SK-N-SH (cell line): ENCODE measurements around the gene SND1. TPM values are rescaled to one million over a fixed set of nuclear protein-coding genes. Genes with fewer than 3 reads are reported as not detected.

Experiments used
- CTCF ChIA-PET: fragments of 300-600, 350-600 bp; formaldehyde crosslinking; extraction: SDS; loops from one replicate; lab custom pipeline; 2021; lab: Yijun Ruan, JAX
- POLR2A ChIA-PET: fragments of 350-600 bp; sonication (Branson Sonifier 250); formaldehyde crosslinking; extraction: SDS; loops from one replicate; lab custom pipeline; 2020; ENCODE audit warnings: antibody characterized with exemption, inconsistent platforms; lab: Yijun Ruan, JAX
- DNase-seq: peaks from one replicate; pipeline ENCODE4 v3.0.0; 2012
- H2AFZ ChIP-seq: fragments of 200-600 bp; sonication (generic); 2 replicates; pipeline ENCODE4 v1.8.1; 2016; ENCODE audit warnings: antibody characterized with exemption, mild to moderate bottlenecking, low read depth
- H3F3A ChIP-seq: fragments of 200-600 bp; sonication (generic); replicated peaks from 2 replicates; pipeline ENCODE3; 2016; ENCODE audit warnings: antibody characterized with exemption, mild to moderate bottlenecking; ENCODE audit not compliant: insufficient read depth
- H3K27ac ChIP-seq, 2 experiments: fragments of 200-500 bp in 1 of 2; fragments of 200-600 bp in 1 of 2; sonication (Bioruptor generic) in 1 of 2; sonication (generic), shearing (Covaris generic) in 1 of 2; 2 replicates each; pipeline versions ENCODE4 v1.5.1 to v1.6.1; 2014 to 2016; ENCODE audit warnings: low read depth in 2 of 2, inconsistent platforms in 1 of 2, low read length in 1 of 2, mild to moderate bottlenecking in 1 of 2, mixed read lengths in 1 of 2
- H3K27me3 ChIP-seq: fragments of 200-600 bp; sonication (generic), shearing (Covaris generic); 2 replicates; pipeline ENCODE4 v1.6.1; 2016; ENCODE audit warnings: mixed run types; ENCODE audit not compliant: insufficient read depth
- H3K36me3 ChIP-seq, 2 experiments: fragments of 200-500 bp in 1 of 2; fragments of 200-600 bp in 1 of 2; sonication (Bioruptor generic) in 1 of 2; sonication (generic) in 1 of 2; replicated peaks in 1 of 2; 2 replicates each; pipeline versions ENCODE3 to v1.5.1; 2014 to 2016; ENCODE audit warnings: low read length in 1 of 2, mild to moderate bottlenecking in 1 of 2; ENCODE audit not compliant: insufficient read depth in 2 of 2, control insufficient read depth in 1 of 2
- H3K4me1 ChIP-seq, 2 experiments: fragments of 200-500 bp in 1 of 2; fragments of 200-600 bp in 1 of 2; sonication (Bioruptor generic) in 1 of 2; sonication (generic), shearing (Covaris generic) in 1 of 2; 2 replicates each; pipeline versions ENCODE4 v1.5.1 to v1.6.1; 2014 to 2016; ENCODE audit warnings: low read depth in 1 of 2, low read length in 1 of 2, mixed run types in 1 of 2; ENCODE audit not compliant: insufficient read depth in 2 of 2, control insufficient read depth in 1 of 2
- H3K4me2 ChIP-seq: fragments of 200-600 bp; sonication (generic), shearing (Covaris generic); 2 replicates; pipeline ENCODE4 v1.6.1; 2017; ENCODE audit warnings: mixed run types
- H3K4me3 ChIP-seq, 2 experiments: fragments of 200-500 bp in 1 of 2; fragments of 200-600 bp in 1 of 2; sonication (Bioruptor generic) in 1 of 2; sonication (generic), shearing (Covaris generic) in 1 of 2; 2 replicates each; pipeline versions ENCODE4 v1.5.1 to v1.8.1; 2014 to 2016; ENCODE audit warnings: low read depth in 2 of 2, inconsistent platforms in 1 of 2, low read length in 1 of 2, mild to moderate bottlenecking in 1 of 2, mixed read lengths in 1 of 2, moderate library complexity in 1 of 2
- H3K79me2 ChIP-seq: fragments of 200-600 bp; sonication (generic); 2 replicates; pipeline ENCODE4 v1.8.1; 2017; ENCODE audit warnings: mild to moderate bottlenecking; ENCODE audit not compliant: insufficient read depth
- H3K9ac ChIP-seq: fragments of 200-600 bp; sonication (generic); 2 replicates; pipeline ENCODE4 v1.6.1; 2017; ENCODE audit warnings: mixed run types
- H3K9me2 ChIP-seq: fragments of 200-600 bp; sonication (generic); 2 replicates; pipeline ENCODE4 v1.6.1; 2017; ENCODE audit warnings: mixed run types
- H3K9me3 ChIP-seq: fragments of 200-600 bp; sonication (generic); 2 replicates; pipeline ENCODE4 v1.6.1; 2017; ENCODE audit warnings: mixed run types, mild to moderate bottlenecking, moderate library complexity
- H4K20me1 ChIP-seq: fragments of 200-600 bp; sonication (generic); 2 replicates; pipeline ENCODE4 v1.6.1; 2017; ENCODE audit warnings: mild to moderate bottlenecking, mixed run types; ENCODE audit not compliant: insufficient read depth
- CHD2 ChIP-seq: fragments of 150-350 bp; IDR thresholded peaks from 2 replicates; pipeline ENCODE4 v1.6.1; 2018; ENCODE audit warnings: low read length; ENCODE audit not compliant: partially characterized antibody
- CTCF ChIP-seq: fragments of 200-600 bp; sonication (generic); IDR thresholded peaks from 2 replicates; pipeline ENCODE4 v1.6.1; 2017; ENCODE audit warnings: antibody characterized with exemption, mild to moderate bottlenecking, moderate library complexity
- ELF1 ChIP-seq: IDR thresholded peaks from 2 replicates; pipeline ENCODE4 v1.4.0; 2012
- FOSL2 ChIP-seq: IDR thresholded peaks from 2 replicates; pipeline ENCODE4 v1.4.0; 2012; ENCODE audit warnings: low read depth, mild to moderate bottlenecking, moderate library complexity, borderline replicate concordance
- FOXM1 ChIP-seq: IDR thresholded peaks from 2 replicates; pipeline ENCODE4 v1.4.0; 2012; ENCODE audit warnings: low read depth, mild to moderate bottlenecking
- GATA2 ChIP-seq: sonication (generic); formaldehyde crosslinking; IDR thresholded peaks from 2 replicates; pipeline ENCODE4 v1.5.0; 2020; ENCODE audit warnings: mild to moderate bottlenecking, missing genetic modification reagents
- IRF3 ChIP-seq: fragments of 150-350 bp; IDR thresholded peaks from 2 replicates; pipeline ENCODE4 v1.6.1; 2016; ENCODE audit warnings: mild to moderate bottlenecking, low read depth, low read length
- JUND ChIP-seq: IDR thresholded peaks from 2 replicates; pipeline ENCODE4 v1.4.0; 2012
- NFIC ChIP-seq: IDR thresholded peaks from 2 replicates; pipeline ENCODE4 v1.4.0; 2012; ENCODE audit warnings: borderline replicate concordance
- POLR2AphosphoS5 ChIP-seq: IDR thresholded peaks from 2 replicates; pipeline ENCODE4 v1.6.1; 2012; ENCODE audit warnings: low read depth, low read length
- RAD21 ChIP-seq: IDR thresholded peaks from 2 replicates; pipeline ENCODE4 v1.6.1; 2012; ENCODE audit warnings: mild to moderate bottlenecking, low read length
- RXRA ChIP-seq: IDR thresholded peaks from 2 replicates; pipeline ENCODE4 v1.4.0; 2012; ENCODE audit warnings: low read depth, mild to moderate bottlenecking, borderline replicate concordance
- SIN3A ChIP-seq: IDR thresholded peaks from 2 replicates; pipeline ENCODE4 v1.6.1; 2012; ENCODE audit warnings: low read depth, mild to moderate bottlenecking, low read length, moderate library complexity, borderline replicate concordance
- SMC3 ChIP-seq: IDR thresholded peaks from 2 replicates; pipeline ENCODE4 v1.6.1; 2012; ENCODE audit warnings: low read depth, low read length, improper control_type of control experiment
- TCF12 ChIP-seq: IDR thresholded peaks from 2 replicates; pipeline ENCODE4 v1.4.0; 2012
- TEAD4 ChIP-seq: IDR thresholded peaks from 2 replicates; pipeline ENCODE4 v1.4.0; 2012; ENCODE audit warnings: mild to moderate bottlenecking, borderline replicate concordance; ENCODE audit not compliant: insufficient read depth
- USF1 ChIP-seq: IDR thresholded peaks from 2 replicates; pipeline ENCODE4 v1.4.0; 2012; ENCODE audit warnings: low read depth, borderline replicate concordance
- ZBTB33 ChIP-seq: IDR thresholded peaks from 2 replicates; pipeline ENCODE4 v1.4.0; 2012; ENCODE audit warnings: low read depth, borderline replicate concordance
- WGBS: methylation state at CpG from one replicate; pipeline ENCODE4 v1.1.6; 2017; ENCODE audit warnings: low lambda C conversion rate; 5-methylcytosine and 5-hydroxymethylcytosine counted together
- polyA plus RNA-seq, 3 experiments: library from polyadenylated mRNA; depleted of rRNA; stranded (reverse); fragments of >200 nt; gene quantifications; 2 replicates each; pipeline ENCODE4 v1.2.3, GENCODE V29; 2012

The SND1 gene
- polyA plus RNA-seq, 1 of the 3 experiments (the other 2 are of a cell fraction) = 165 TPM

GRCh38 chr7:128035712-128036111 is 383.7 kb downstream of the SND1 start:
- Histone ChIP-seq H3K4me1 (peaks cover 1 to 6% of the 10 kb centered on the region in 2 experiments; a peak in 2 of 4 replicates), H3K79me2 (no peaks in the 10 kb centered on the region; the same call in none of the 2 replicates), H3K36me3 (no peaks in the 10 kb centered on the region), H2AFZ (no peak overlapping the region), H4K20me1 (peaks cover 76% of the 10 kb centered on the region), H3K27me3 (no peaks in the 10 kb centered on the region), H3K9me3 (no peaks in the 10 kb centered on the region), H3K9ac (no peak overlapping the region), H3K4me2 (no peak overlapping the region), H3K9me2 (no peaks in the 10 kb centered on the region), H3K27ac (no peak overlapping the region), H3K4me3 (no peak overlapping the region; a peak in 1 of 4 replicates), H3F3A (no peaks in the 10 kb centered on the region)
- ChIA-PET CTCF (interaction anchor here (0.6 to 8.7 kb wide), 38 partner anchors 9 to 381 kb away, joined by 3 to 165 read pairs (median 4); no protein-coding TSS in a partner anchor), POLR2A (interaction anchor here (1.7 kb wide), 1 partner anchor 174 kb away, joined by 3 read pairs; no protein-coding TSS in a partner anchor)
- TF ChIP-seq TCF12 = no peak
- peak; percentile 68 for TF ChIP-seq CTCF
- no peak for TF ChIP-seq GATA2 (CRISPR knock-in tag)
- TF ChIP-seq RAD21 = peak; percentile 86
- peak; percentile 79 for TF ChIP-seq SMC3
- no peak for TF ChIP-seq TEAD4
- no peak for TF ChIP-seq FOSL2
- no peak for TF ChIP-seq IRF3
- TF ChIP-seq CHD2 = no peak
- 82% methylated on average over 3 of the region's 3 CpGs for WGBS
- peak; percentile 74 for DNase-seq

- Histone ChIP-seq H3K4me3 (no peak overlapping the region), H3F3A (peaks cover 2% of the 10 kb centered on the region), H3K27ac (no peak overlapping the region), H3K36me3 (no peaks in the 10 kb centered on the region), H3K4me1 (peaks cover 6 to 7% of the 10 kb centered on the region in 2 experiments; a peak in 2 of 4 replicates), H3K27me3 (no peaks in the 10 kb centered on the region), H3K4me2 (no peak overlapping the region), H3K79me2 (no peaks in the 10 kb centered on the region; the same call in none of the 2 replicates), H3K9ac (no peak overlapping the region), H3K9me3 (no peaks in the 10 kb centered on the region), H4K20me1 (peaks cover 76% of the 10 kb centered on the region), H3K9me2 (no peaks in the 10 kb centered on the region), H2AFZ (no peak overlapping the region)
- 93% methylated on average over 4 of the region's 4 CpGs for WGBS
- CTCF ChIA-PET = interaction anchor here (0.6 to 8.7 kb wide), 32 partner anchors 9 to 344 kb away, joined by 3 to 165 read pairs (median 4); no protein-coding TSS in a partner anchor
- no peak for DNase-seq
- POLR2A ChIA-PET = interaction anchor here (1.7 kb wide), 1 partner anchor 173 kb away, joined by 3 read pairs; no protein-coding TSS in a partner anchor
- TF ChIP-seq SMC3 (no peak), NFIC (no peak), CTCF (no peak), ZBTB33 (no peak), GATA2 (CRISPR knock-in tag) (no peak), SIN3A (no peak), POLR2AphosphoS5 (no peak), RAD21 (no peak), ELF1 (no peak), JUND (no peak), CHD2 (no peak), FOXM1 (no peak), RXRA (no peak), USF1 (no peak)
Observed at GRCh38 chr7:128036226-128036940, 384.4 kb downstream of the SND1 start.
